Muscle of arm (tissue), 12 donors: Measurements from ENCODE around the gene NKIRAS1. TPM values are rescaled to one million over a fixed set of nuclear protein-coding genes. Genes with fewer than 3 reads are reported as not detected.
A peak's percentile ranks its signal among the peaks of the same experiment; 100 is the strongest.
"Not testable (repeated sequence)": the region's sequence is repeated elsewhere in the genome, so short reads cannot be mapped to it uniquely, and the experiment has no call there.

Source experiments
- DNase-seq: peaks from one replicate; pipeline ENCODE4 v3.0.0-alpha.2; 2013
- polyA plus RNA-seq, 12 donors: library from polyadenylated mRNA; unstranded; fragments of 120-200 nt; gene quantifications; one replicate each; pipeline ENCODE4 v1.2.1, GENCODE V29; 2013; ENCODE audit not compliant: insufficient read length in 12 of 12

The NKIRAS1 gene
- polyA plus RNA-seq, 12 donors, result 8.5 to 26.3 (median 15.2) TPM; not detected in 1

- DNase-seq, result no peak
Measured at GRCh38 chr3:23913182-23913581, 3.6 kb downstream of the NKIRAS1 start.

GRCh38 chr3:23912335-23912734 is 4.5 kb downstream of the NKIRAS1 start:
- DNase-seq, result not testable (repeated sequence)

GRCh38 chr3:23911397-23911796 is 5.4 kb downstream of the NKIRAS1 start:
- no peak for DNase-seq

DNA sequence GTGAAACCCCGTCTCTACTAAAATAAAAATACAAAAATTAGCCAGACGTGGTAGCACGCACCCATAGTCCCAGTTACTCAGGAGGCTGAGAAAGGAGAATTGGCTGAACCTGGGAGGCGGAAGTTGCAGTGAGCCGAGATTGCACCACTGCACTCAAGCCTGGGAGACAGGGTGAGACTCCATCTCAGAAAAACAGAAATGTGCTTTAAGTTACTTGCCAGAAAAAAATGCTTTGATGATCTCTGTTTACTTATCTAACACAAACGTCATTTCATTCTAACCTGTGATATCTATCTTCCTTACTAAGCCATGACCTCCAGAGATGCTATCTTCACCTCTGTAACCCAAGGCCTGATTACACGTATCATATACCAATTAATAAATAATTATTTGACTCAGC is 7.4 kb downstream of the NKIRAS1 start:
- DNase-seq, result no peak

DNA sequence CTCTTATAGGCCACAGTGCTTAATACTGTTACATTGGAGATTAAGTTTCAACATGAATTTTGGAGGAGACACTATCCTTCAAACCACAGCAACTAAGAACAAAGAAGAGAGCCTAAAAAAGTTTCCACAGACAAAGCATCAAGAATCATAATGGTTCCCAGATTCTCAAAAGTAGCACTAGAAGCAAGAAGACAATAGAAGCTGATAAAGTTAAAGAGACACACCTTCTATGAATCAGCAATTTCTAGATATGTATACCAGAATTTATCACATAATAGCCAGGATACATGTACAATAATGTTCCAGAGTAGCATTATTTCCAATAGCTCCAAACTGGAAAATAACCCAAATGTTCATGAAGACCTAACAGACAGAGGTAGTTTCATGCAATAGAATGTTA is 12.2 kb downstream of the NKIRAS1 start:
- no peak for DNase-seq

DNA sequence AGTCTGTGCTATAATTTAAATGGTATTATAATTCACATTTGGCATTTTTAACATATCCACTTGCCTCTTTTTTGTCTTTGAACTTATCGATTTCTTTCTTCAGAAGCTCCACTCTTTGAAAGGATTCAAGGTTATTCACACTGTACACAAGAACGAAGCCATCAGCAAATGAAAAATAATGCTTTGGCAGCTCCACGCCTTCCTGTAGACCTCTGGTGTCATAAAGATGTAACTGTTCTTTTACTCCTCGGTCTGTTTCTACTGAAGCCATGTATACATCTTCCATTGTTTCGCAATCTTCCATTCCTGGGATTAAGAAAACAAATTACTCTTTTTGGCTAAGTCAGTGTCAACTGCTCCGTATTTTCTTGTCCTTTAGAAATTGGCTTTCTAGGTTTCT is 16.0 kb downstream of the NKIRAS1 start:
- DNase-seq, result no peak

- DNase-seq, result no peak
Measured at GRCh38 chr3:23895181-23895580, 21.6 kb downstream of the NKIRAS1 start.

DNA sequence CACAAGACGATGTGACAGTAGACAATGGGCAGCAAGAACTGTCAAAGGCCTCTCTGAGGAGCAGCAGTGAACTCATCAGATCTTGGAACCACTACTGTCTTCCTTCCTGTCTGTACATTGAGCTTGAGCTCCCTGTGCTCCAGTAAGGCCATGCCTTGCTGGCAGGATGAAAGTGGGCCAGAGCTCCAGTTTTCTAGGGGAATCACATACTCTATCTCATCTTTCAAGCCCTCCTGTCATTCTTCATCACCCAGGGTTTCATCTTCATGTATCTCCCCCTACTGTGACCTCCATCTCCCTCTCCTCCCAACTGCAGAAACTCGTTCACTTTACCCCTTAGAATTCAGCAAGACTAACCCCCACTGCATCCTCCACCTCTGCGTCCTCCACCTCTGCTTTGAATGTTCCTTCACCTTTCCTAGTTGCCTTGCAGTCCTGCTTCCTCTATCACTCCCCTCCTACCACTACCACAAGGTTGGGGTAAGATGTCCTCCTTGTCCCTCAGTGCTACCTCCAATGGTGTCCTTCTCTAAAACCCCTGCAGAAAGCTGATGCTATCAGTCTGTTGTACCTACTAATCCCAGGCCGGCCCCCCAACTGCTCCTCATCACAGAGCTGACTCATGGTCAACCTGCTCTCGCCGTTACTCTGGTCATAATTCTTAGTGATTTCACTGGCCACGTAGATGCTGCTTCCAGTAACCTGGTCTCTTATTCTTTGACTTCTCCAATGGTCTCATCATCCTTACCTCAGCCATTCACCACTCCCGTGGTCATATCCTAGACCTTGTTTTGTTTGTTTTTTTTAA is 22.3 kb downstream of the NKIRAS1 start:
- no peak for DNase-seq

DNA sequence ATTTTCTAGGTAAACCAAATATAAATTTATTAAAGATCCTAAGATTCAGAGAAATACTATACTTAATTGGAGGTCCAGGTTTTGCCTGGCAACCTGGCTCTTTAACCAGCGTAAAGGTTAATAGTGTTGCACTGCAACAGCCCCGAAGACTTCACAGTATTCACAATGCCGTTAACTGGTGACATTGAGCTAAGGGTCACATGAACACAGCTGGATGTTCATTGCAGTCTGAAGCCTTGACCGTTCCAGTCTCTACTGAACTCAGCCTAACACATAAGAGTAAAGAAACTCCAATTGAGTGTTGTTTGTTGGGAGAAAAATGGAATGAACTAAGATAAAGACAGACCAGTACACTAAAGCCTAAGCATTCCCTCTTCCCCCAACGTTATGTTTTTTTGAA is 26.8 kb downstream of the NKIRAS1 start:
- no peak for DNase-seq

DNA sequence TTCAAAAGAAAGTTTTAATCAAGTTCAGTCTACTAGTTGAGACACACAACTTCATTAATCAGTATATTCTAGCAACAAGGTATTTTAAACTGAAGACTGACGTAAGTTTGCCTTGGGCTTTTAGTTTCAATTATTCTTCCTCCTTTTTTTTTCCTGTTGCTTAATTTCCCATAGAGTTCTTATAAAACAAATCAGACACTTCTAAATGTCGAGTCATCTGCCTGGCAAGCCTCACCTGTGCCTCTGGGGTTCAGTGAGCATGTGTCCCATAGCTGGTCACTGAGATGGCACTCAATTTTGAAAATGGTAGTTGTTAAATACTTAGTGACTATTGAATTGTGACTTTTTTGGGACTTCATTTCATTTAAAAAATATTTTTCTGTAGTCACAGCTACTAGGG is 27.4 kb downstream of the NKIRAS1 start:
- DNase-seq, result no peak

GRCh38 chr3:23888617-23889228 is 28.1 kb downstream of the NKIRAS1 start:
- DNase-seq, result peak; percentile 46

DNA sequence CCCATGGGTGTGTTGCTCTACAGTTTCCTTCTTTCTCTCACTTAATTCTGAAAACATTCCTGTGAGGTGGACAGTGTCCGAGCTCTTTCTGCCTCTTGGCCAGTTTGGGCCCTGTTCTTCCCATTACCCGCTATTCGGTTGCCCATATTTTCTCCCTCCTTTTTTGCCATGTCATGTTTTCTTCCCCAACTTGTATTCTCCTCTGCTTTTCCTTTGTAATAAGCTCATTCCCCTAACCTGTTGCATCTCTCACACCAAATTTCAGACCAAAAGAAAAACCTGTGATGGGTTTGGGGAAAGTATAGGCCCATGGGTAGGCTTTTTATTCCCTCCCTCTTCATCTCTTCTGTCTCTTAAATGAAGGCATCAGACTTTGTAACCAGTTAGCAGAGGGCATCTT is 30.5 kb downstream of the NKIRAS1 start:
- DNase-seq, result no peak

GRCh38 chr3:23885210-23885609 is 31.6 kb downstream of the NKIRAS1 start:
- DNase-seq, result no peak

GRCh38 chr3:23884481-23884880 is 32.3 kb downstream of the NKIRAS1 start:
- no peak for DNase-seq

- no peak for DNase-seq
Measured at GRCh38 chr3:23882487-23882918, 34.3 kb downstream of the NKIRAS1 start.

DNA sequence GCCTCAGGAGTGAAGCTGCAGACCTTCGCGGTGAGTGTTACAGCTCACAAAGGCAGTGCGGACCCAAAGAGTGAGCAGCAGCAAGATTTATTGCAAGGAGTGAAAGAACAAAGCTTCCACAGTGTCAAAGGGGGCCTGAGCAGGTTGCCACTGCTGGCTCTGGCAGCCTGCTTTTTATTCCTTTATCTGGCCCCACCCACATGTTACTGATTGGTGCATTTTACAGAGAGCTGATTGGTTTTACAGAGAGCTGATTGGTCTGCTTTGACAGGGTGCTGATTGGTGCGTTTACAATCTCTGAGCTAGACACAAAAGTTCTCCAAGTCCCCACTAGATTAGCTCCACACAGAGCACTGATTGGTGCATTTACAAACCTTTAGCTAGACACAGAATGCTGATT is 34.8 kb downstream of the NKIRAS1 start:
- DNase-seq, result not testable (repeated sequence)

GRCh38 chr3:23880703-23881339 is 36.0 kb downstream of the NKIRAS1 start:
- no peak for DNase-seq

- DNase-seq, result no peak
Measured at GRCh38 chr3:23879485-23879884, 37.3 kb downstream of the NKIRAS1 start.

DNA sequence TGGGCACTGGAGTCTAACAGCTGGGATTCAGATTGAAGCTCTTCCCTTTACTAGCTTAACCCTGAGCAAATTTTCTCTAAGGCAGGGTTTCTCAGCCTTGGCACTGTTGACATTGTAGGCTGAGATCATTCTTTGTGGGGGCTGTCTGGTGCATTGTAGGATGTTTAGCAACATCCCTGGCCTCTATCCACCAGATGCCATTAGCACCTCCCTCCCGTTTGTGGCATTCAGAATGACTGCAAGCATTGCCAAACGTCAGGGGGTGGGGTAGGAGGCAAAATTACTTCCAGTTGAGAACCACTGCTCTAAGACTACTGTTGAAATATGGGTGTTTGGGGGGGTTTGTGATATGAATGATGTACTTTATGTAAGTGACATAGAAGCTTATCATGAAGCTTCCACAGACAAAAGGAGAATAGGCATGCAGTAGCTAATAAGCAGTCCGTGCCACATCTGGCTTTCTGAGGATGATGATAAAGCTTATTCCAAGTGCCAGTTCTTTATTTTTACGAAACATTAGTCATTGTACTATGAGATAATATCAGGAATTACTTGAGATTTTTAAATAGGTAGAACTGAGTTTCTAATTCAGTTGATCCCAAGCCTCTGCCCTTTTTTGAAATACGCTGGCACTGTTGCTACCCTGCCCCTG is 39.3 kb downstream of the NKIRAS1 start:
- DNase-seq, result no peak

DNA sequence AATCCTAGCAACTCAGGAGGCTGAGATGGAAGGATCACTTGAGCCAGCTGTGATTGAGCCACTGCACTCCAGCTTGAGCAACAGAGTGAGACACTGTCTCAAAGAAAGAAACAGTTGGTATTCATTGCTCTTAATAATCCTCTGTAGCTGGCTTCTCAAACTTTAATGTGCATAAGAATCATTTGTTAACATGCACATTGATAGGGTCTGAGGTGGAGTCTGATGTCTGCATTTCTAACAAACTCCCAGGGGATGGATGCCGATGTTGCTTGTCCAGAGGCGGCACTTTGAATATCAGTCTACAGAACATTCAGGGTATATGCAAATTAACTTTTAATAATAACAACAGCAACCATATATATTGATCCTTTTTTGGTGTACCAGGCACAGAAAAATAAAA is 39.9 kb downstream of the NKIRAS1 start:
- DNase-seq, result no peak

- DNase-seq, result no peak
Measured at GRCh38 chr3:23875113-23875725, 41.6 kb downstream of the NKIRAS1 start.
